ENCODE measurements around the gene BTLA.
A peak's percentile ranks its signal among the peaks of the same experiment; 100 is the strongest.
"Not testable (repeated sequence)": the region's sequence is repeated elsewhere in the genome, so short reads cannot be mapped to it uniquely, and the experiment has no call there.

BTLA gene

DNA sequence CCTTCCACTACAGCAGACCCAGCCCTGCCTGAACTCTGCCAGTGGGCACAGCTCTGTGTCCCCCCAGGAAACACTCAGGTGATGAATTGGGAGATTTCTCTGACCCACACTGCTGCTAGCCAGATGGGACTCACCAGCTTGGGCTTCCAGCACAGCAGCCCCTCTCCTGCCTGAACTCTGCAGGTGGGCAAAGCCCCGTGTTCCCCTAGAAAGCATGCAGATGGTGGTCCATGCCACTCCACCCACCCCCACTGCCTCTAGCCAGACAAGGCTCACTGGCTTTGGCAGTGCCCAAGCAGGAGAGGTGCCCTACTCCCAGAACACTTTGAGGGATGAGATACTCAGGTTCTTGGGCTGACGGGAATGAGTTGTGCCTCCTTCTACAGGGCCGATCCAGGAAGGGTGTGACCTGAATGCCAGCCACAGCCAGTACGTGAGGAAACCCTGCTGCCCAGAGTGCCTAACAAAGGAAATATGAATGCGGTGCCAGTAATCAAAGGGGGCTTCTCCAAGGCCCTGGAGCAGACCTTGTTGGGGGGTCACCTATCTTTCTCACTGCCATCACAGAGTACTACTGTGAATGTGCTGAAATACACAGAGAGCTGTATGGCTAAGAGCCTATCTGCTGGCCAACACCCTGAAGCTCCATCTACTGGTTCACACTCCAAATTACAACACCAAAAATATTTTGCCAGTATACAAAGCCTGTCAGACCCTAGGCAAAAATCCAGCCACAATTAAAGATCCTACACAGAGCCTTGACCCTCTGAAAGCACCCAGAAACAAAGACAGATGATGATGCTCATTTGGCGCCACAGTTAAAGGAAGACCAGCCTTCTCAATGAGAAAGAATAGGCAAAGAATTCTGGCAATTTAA lies 61.9 kb downstream of the BTLA start:
- Mint-ChIP-seq H3K27ac (peak overlapping the region; percentile 58), H3K4me3 (peak overlapping the region; percentile 31), H3K4me1 (peaks cover 28% of the 10 kb centered on the region), H3K36me3 (no peaks in the 10 kb centered on the region), H3K9me3 (no peaks in the 10 kb centered on the region)
- peak; percentile 7 to 53 for DNase-seq (ENCODE audit: low spot score in 2 of 2)
- peak; percentile 96 for ATAC-seq

DNA sequence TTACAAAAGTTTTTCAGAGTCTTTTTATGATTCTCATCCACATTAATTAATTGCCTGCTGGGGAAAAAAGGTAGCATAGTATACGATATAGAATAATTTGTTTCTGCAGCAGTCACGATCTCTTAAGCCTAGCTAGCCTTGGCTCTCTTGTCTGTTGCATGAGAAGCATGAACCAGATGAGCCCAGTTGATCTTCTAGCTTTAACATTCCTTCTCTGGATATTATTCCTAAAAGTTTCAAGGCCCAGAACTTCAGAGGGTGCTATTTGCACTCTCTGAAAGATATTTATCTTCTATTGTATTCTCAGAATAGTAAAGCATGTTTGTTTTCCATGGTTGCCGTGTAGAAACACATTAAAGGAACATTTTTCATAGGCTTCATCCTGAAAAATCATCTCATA lies 69.3 kb downstream of the BTLA start:
- Mint-ChIP-seq H3K4me3 (no peak overlapping the region), H3K4me1 (no peaks in the 10 kb centered on the region), H3K36me3 (no peaks in the 10 kb centered on the region), H3K9me3 (no peaks in the 10 kb centered on the region), H3K27ac (no peak overlapping the region)
- DNase-seq (ENCODE audit: low spot score in 2 of 2) (no peak), ATAC-seq (no peak)

- ATAC-seq (no peak), DNase-seq (ENCODE audit: low spot score in 2 of 2) (no peak)
- Mint-ChIP-seq H3K4me1 (no peaks in the 10 kb centered on the region), H3K27ac (no peak overlapping the region), H3K9me3 (no peaks in the 10 kb centered on the region), H3K4me3 (no peak overlapping the region), H3K36me3 (no peaks in the 10 kb centered on the region)
Measured at GRCh38 chr3:112427123-112427522, 72.1 kb downstream of the BTLA start.

- ATAC-seq (no peak), DNase-seq (ENCODE audit: low spot score in 2 of 2) (no peak)
- Mint-ChIP-seq H3K9me3 (no peaks in the 10 kb centered on the region), H3K4me3 (no peak overlapping the region), H3K36me3 (no peaks in the 10 kb centered on the region), H3K4me1 (no peaks in the 10 kb centered on the region), H3K27ac (no peak overlapping the region)
Measured at GRCh38 chr3:112425858-112426750, 73.2 kb downstream of the BTLA start.

GRCh38 chr3:112425382-112425781 lies 73.9 kb downstream of the BTLA start:
- Mint-ChIP-seq H3K9me3 (no peaks in the 10 kb centered on the region), H3K27ac (no peak overlapping the region), H3K4me1 (no peaks in the 10 kb centered on the region), H3K4me3 (no peak overlapping the region), H3K36me3 (no peaks in the 10 kb centered on the region)
- no peak for DNase-seq (ENCODE audit: low spot score in 2 of 2)
- ATAC-seq, result no peak

DNA sequence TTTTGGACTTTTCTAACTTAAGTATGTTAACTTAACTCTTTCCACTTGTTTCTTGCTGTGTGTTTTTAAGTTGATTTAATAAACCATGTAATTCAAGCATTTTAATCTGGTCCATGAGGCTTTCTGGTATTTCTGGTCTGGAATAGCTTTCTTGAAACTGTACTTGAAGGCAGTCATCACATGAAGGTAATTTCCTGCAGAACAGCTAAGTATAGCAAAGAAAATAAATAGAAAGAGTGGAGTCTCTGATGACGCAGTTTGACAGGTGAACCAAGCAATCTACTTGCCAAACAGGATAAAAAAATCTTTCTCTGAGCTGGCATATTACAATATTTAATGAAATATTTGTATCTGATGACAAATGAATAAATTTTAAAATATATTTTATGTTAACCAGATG lies 74.9 kb downstream of the BTLA start:
- no peaks in the 10 kb centered on the region for H3K4me1 Mint-ChIP-seq
- DNase-seq (ENCODE audit: low spot score in 2 of 2) (no peak), ATAC-seq (no peak)
- H3K9me3 Mint-ChIP-seq, result no peaks in the 10 kb centered on the region
- no peak overlapping the region for H3K27ac Mint-ChIP-seq
- H3K36me3 Mint-ChIP-seq, result no peaks in the 10 kb centered on the region
- H3K4me3 Mint-ChIP-seq, result no peak overlapping the region

DNA sequence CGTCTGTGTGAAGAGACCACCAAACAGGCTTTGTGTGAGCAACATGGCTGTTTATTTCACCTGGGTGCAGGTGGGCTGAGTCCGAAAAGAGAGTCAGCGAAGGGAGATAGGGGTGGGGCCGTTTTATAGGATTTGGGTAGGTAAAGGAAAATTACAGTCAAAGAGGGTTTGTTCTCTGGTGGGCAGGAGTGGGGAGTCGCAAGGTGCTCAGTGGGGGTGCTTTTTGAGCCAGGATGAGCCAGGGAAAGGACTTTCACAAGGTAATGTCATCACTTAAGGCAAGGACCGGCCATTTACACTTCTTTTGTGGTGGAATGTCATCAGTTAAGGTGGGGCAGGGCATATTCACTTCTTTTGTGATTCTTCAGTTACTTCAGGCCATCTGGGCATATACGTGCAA lies 76.4 kb downstream of the BTLA start:
- not testable (repeated sequence) for H3K4me1 Mint-ChIP-seq; H3K9me3 Mint-ChIP-seq; H3K4me3 Mint-ChIP-seq; H3K27ac Mint-ChIP-seq; H3K36me3 Mint-ChIP-seq; DNase-seq (ENCODE audit: low spot score in 2 of 2); ATAC-seq

GRCh38 chr3:112418526-112418925 lies 80.7 kb downstream of the BTLA start:
- ATAC-seq; H3K4me1 Mint-ChIP-seq; H3K27ac Mint-ChIP-seq; H3K4me3 Mint-ChIP-seq; H3K9me3 Mint-ChIP-seq; DNase-seq (ENCODE audit: low spot score in 2 of 2); H3K36me3 Mint-ChIP-seq: not testable (repeated sequence)

- H3K4me1 Mint-ChIP-seq, result peaks cover 6% of the 10 kb centered on the region
- H3K27ac Mint-ChIP-seq, result no peak overlapping the region
- ATAC-seq (no peak), DNase-seq (ENCODE audit: low spot score in 2 of 2) (no peak)
- H3K9me3 Mint-ChIP-seq, result no peaks in the 10 kb centered on the region
- H3K36me3 Mint-ChIP-seq, result no peaks in the 10 kb centered on the region
- no peak overlapping the region for H3K4me3 Mint-ChIP-seq
Measured at GRCh38 chr3:112417696-112418318, 81.5 kb downstream of the BTLA start.

DNA sequence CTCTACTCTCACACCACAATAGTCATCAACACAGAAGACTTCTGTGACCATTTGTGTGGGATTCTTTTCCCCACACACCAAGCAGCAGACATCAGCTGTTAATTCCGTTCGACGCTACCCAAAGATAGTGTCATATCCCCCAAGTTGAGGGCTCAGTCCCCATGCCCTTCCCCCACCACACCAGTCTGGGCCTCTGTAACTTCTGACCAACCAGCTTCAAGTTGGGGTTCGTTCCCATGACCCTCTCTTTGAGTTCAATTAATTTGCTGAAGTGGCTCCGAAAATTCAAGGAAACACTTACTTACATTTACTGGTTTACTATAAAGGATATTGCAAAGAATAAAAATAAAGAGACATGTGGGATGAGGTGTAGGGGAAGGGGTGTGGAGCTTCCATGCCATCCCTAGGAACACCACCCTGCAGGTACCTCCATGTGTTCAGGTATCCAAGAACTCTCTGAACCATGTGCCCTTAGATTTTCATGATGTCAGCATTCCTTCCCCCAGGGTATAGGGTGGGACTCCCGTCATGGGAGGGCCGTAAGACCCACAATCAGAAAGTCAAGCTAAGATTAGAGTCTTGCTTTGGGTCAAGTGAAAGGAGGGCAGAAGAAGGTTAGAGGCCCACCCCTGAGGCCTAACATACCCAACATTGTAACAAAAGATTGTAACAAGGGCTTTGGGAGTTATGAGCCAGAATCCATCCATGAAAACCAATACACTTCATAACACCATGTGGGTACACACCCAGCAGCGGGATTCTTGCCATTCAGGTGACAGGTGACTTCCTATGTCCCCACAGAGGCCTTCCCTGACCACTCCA lies 82.7 kb downstream of the BTLA start:
- no peak overlapping the region for H3K4me3 Mint-ChIP-seq
- H3K27ac Mint-ChIP-seq, result no peak overlapping the region
- ATAC-seq (no peak), DNase-seq (ENCODE audit: low spot score in 2 of 2) (no peak)
- H3K4me1 Mint-ChIP-seq, result peaks cover 6% of the 10 kb centered on the region
- no peaks in the 10 kb centered on the region for H3K36me3 Mint-ChIP-seq
- H3K9me3 Mint-ChIP-seq, result no peaks in the 10 kb centered on the region

DNA sequence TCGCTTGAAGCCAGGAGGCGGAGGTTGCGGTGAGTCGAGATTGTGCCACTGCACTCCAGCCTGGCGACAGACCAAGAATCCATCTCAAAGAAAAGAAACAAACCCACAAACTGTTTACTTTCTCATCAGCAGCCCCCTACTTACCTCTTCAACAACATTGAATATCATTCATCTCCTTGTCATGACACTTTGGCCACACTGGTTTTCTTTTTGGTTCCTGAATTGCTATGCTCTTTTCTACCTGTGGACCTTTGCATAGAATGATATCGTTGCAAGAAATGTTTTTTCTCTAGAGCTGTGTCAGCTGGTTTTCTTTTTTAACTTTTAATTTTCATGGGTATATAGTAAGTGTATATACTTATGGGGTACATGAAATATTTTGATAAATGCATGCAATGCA lies 83.9 kb downstream of the BTLA start:
- ATAC-seq, result no peak

More for the DNA sequence above, 83.9 kb downstream of the BTLA start:
- Mint-ChIP-seq H3K9me3 (no peaks in the 10 kb centered on the region), H3K36me3 (no peaks in the 10 kb centered on the region), H3K4me1 (peaks cover 6% of the 10 kb centered on the region), H3K4me3 (no peak overlapping the region), H3K27ac (no peak overlapping the region)
- DNase-seq (ENCODE audit: low spot score in 2 of 2), result no peak
